H1 (cell line): ENCODE measurements around the gene FANCI. TPM values are rescaled to one million over a fixed set of nuclear protein-coding genes. Genes with fewer than 3 reads are reported as not detected.
A peak's percentile ranks its signal among the peaks of the same experiment; 100 is the strongest.

Experiments used
- CTCF ChIA-PET: fragments of 300-600 bp; sonication (Branson Sonifier 250); formaldehyde crosslinking; loops from one replicate; lab custom pipeline; 2021; ENCODE audit not compliant: partially characterized antibody; lab: Charles Lee
- POLR2A ChIA-PET: fragments of 300-600 bp; sonication (Branson Sonifier 250); formaldehyde crosslinking; loops from one replicate; lab custom pipeline; 2021; ENCODE audit warnings: inconsistent platforms; ENCODE audit not compliant: partially characterized antibody; lab: Charles Lee
- DNase-seq, 2 experiments: peaks; one replicate each; pipeline versions ENCODE4 v3.0.0 to v3.0.0-alpha.2; 2010 to 2022; ENCODE audit warnings: low spot score in 2 of 2, low read depth in 1 of 2, mixed read lengths in 1 of 2
- FAIRE-seq: peaks from 2 replicates; lab custom pipeline; 2011; peaks lifted over from hg19 to GRCh38; lab: Jason Lieb, UNC
- H2AFZ ChIP-seq: 2 replicates; pipeline ENCODE4 v1.8.1; 2012; ENCODE audit warnings: low read length, inconsistent platforms
- H2AK5ac ChIP-seq: 2 replicates; pipeline ENCODE4 v1.6.1; 2013; ENCODE audit warnings: low read depth, low read length
- H2BK120ac ChIP-seq: replicated peaks from 2 replicates; pipeline ENCODE3; 2013; ENCODE audit warnings: low read depth, low read length, inconsistent platforms
- H2BK12ac ChIP-seq: 2 replicates; pipeline ENCODE4 v1.6.1; 2013; ENCODE audit warnings: low read depth, low read length
- H2BK15ac ChIP-seq: 2 replicates; pipeline ENCODE4 v1.6.1; 2013; ENCODE audit warnings: low read length
- H2BK20ac ChIP-seq: 2 replicates; pipeline ENCODE4 v1.6.1; 2013; ENCODE audit warnings: low read length
- H2BK5ac ChIP-seq: 2 replicates; pipeline ENCODE4 v1.6.1; 2013; ENCODE audit warnings: low read depth, low read length
- H3K14ac ChIP-seq: 2 replicates; pipeline ENCODE4 v1.6.1; 2013; ENCODE audit warnings: inconsistent platforms; ENCODE audit not compliant: insufficient read length
- H3K18ac ChIP-seq: 2 replicates; pipeline ENCODE4 v1.6.1; 2013; ENCODE audit warnings: low read length; ENCODE audit errors: extremely low read depth
- H3K23ac ChIP-seq: 2 replicates; pipeline ENCODE4 v1.6.1; 2013; ENCODE audit warnings: inconsistent platforms; ENCODE audit not compliant: insufficient read length
- H3K23me2 ChIP-seq: 2 replicates; pipeline ENCODE4 v1.6.1; 2013; ENCODE audit warnings: low read depth, low read length
- H3K27ac ChIP-seq: 2 replicates; pipeline ENCODE4 v1.6.1; 2011; ENCODE audit warnings: low read depth, low read length, inconsistent platforms
- H3K27me3 ChIP-seq, 4 experiments: replicated peaks in 1 of 4; 1 replicate in 1 of 4; 2 replicates in 3 of 4; pipeline versions ENCODE4 v1.6.1 to v1.8.1; 2011 to 2013; ENCODE audit warnings: low read length in 3 of 4, mild to moderate bottlenecking in 3 of 4, inconsistent platforms in 2 of 4, mixed read lengths in 2 of 4, moderate library complexity in 1 of 4; ENCODE audit not compliant: control insufficient read depth in 3 of 4, insufficient read depth in 3 of 4; ENCODE audit errors: extremely low read depth in 1 of 4
- H3K36me3 ChIP-seq, 4 experiments: 2 replicates each; pipeline versions ENCODE4 v1.6.1 to v1.8.1; 2011 to 2013; ENCODE audit warnings: mild to moderate bottlenecking in 4 of 4, low read length in 3 of 4, moderate library complexity in 2 of 4, control low read depth in 1 of 4, inconsistent platforms in 1 of 4; ENCODE audit not compliant: insufficient read depth in 4 of 4, control insufficient read depth in 2 of 4
- H3K4ac ChIP-seq: replicated peaks from 2 replicates; pipeline ENCODE3; 2013; ENCODE audit warnings: low read length, low read depth, mixed read lengths, inconsistent platforms; ENCODE audit not compliant: insufficient read length
- H3K4me1 ChIP-seq, 4 experiments: replicated peaks in 1 of 4; 1 replicate in 1 of 4; 2 replicates in 3 of 4; pipeline versions ENCODE4 v1.6.1 to v1.8.1; 2011 to 2013; ENCODE audit warnings: low read length in 3 of 4, inconsistent platforms in 2 of 4, mixed read lengths in 1 of 4; ENCODE audit not compliant: insufficient read depth in 4 of 4, control insufficient read depth in 3 of 4
- H3K4me2 ChIP-seq, 2 experiments: 2 replicates each; pipeline versions ENCODE4 v1.6.1 to v1.8.1; 2011 to 2013; ENCODE audit warnings: low read depth in 2 of 2, low read length in 2 of 2, control low read depth in 1 of 2, inconsistent platforms in 1 of 2, mild to moderate bottlenecking in 1 of 2; ENCODE audit not compliant: insufficient read depth in 1 of 2
- H3K4me3 ChIP-seq, 4 experiments: fragments of 200-600, 300-600 bp in 1 of 4; sonication (generic), shearing (Covaris generic), sonication (Bioruptor Twin) in 1 of 4; 2 replicates each; pipeline versions ENCODE4 v1.5.1 to v1.8.1; 2011 to 2016; ENCODE audit warnings: low read length in 4 of 4, low read depth in 3 of 4, control low read depth in 2 of 4, inconsistent platforms in 2 of 4, mild to moderate bottlenecking in 2 of 4, mixed read lengths in 1 of 4, moderate library complexity in 1 of 4; ENCODE audit not compliant: insufficient read depth in 2 of 4; ENCODE audit errors: extremely low read depth in 1 of 4
- H3K56ac ChIP-seq: replicated peaks from 2 replicates; pipeline ENCODE3; 2013; ENCODE audit warnings: low read depth, mild to moderate bottlenecking, mixed read lengths, low read length, inconsistent platforms; ENCODE audit not compliant: insufficient read length
- H3K79me1 ChIP-seq: 2 replicates; pipeline ENCODE4 v1.6.1; 2013; ENCODE audit warnings: low read depth, low read length, control low read depth
- H3K79me2 ChIP-seq, 2 experiments: 2 replicates each; pipeline versions ENCODE4 v1.6.1 to v1.8.1; 2012 to 2013; ENCODE audit warnings: low read length in 2 of 2, mild to moderate bottlenecking in 2 of 2, inconsistent platforms in 1 of 2; ENCODE audit not compliant: insufficient read depth in 2 of 2, control insufficient read depth in 1 of 2
- H3K9ac ChIP-seq, 4 experiments: replicated peaks in 1 of 4; 1 replicate in 1 of 4; 2 replicates in 3 of 4; pipeline versions ENCODE4 v1.6.1 to v1.8.1; 2011 to 2013; ENCODE audit warnings: low read depth in 3 of 4, low read length in 3 of 4, control low read depth in 2 of 4, mild to moderate bottlenecking in 2 of 4, moderate library complexity in 2 of 4, inconsistent platforms in 1 of 4; ENCODE audit errors: extremely low read depth in 1 of 4
- H3K9me3 ChIP-seq, 2 experiments: 2 replicates each; pipeline versions ENCODE4 v1.6.1 to v1.8.1; 2012 to 2013; ENCODE audit warnings: mild to moderate bottlenecking in 2 of 2, moderate library complexity in 2 of 2, control low read depth in 1 of 2, inconsistent platforms in 1 of 2, low read depth in 1 of 2, low read length in 1 of 2, mixed read lengths in 1 of 2; ENCODE audit not compliant: insufficient read depth in 2 of 2
- H4K20me1 ChIP-seq, 2 experiments: replicated peaks in 1 of 2; 2 replicates each; pipeline versions ENCODE3 to v1.8.1; 2011 to 2013; ENCODE audit warnings: inconsistent platforms in 2 of 2, low read length in 2 of 2, mild to moderate bottlenecking in 1 of 2; ENCODE audit not compliant: insufficient read depth in 2 of 2, control insufficient read depth in 1 of 2
- H4K5ac ChIP-seq: 2 replicates; pipeline ENCODE4 v1.6.1; 2013; ENCODE audit warnings: low read length, low read depth, mixed read lengths, inconsistent platforms; ENCODE audit not compliant: insufficient read length
- H4K8ac ChIP-seq: 2 replicates; pipeline ENCODE4 v1.8.0; 2013; ENCODE audit warnings: mild to moderate bottlenecking, moderate library complexity, low read length, inconsistent platforms; ENCODE audit not compliant: insufficient read depth; ENCODE audit errors: extremely low read depth
- H4K91ac ChIP-seq: replicated peaks from 2 replicates; pipeline ENCODE3; 2013; ENCODE audit warnings: low read length, mixed read lengths, inconsistent platforms; ENCODE audit not compliant: insufficient read length
- CREB1 ChIP-seq: IDR thresholded peaks from 2 replicates; pipeline ENCODE4 v1.6.1; 2012; ENCODE audit warnings: inconsistent platforms
- CTBP2 ChIP-seq: IDR thresholded peaks from 2 replicates; pipeline ENCODE4 v1.7.0; 2011; ENCODE audit warnings: borderline replicate concordance, mild to moderate bottlenecking, moderate library complexity, mixed read lengths, low read length; ENCODE audit not compliant: insufficient read depth, insufficient read length
- EP300 ChIP-seq, 2 experiments: IDR thresholded peaks; 1 replicate in 1 of 2; 2 replicates in 1 of 2; pipeline ENCODE4 v1.6.1; 2011 to 2012; ENCODE audit warnings: low read depth in 2 of 2, low read length in 2 of 2, mild to moderate bottlenecking in 2 of 2, borderline replicate concordance in 1 of 2, inconsistent platforms in 1 of 2, moderate library complexity in 1 of 2
- JUN ChIP-seq: IDR thresholded peaks from 2 replicates; pipeline ENCODE4 v1.6.1; 2011; ENCODE audit warnings: low read depth, mild to moderate bottlenecking, improper control_type of control experiment, low read length
- NRF1 ChIP-seq: IDR thresholded peaks from 2 replicates; pipeline ENCODE4 v1.6.1; 2011; ENCODE audit warnings: mild to moderate bottlenecking, low read depth, low read length, improper control_type of control experiment
- RBBP5 ChIP-seq: IDR thresholded peaks from 2 replicates; pipeline ENCODE4 v1.7.1; 2012; ENCODE audit warnings: low read depth, mild to moderate bottlenecking, inconsistent platforms, low read length, moderate library complexity, borderline replicate concordance
- RFX5 ChIP-seq: IDR thresholded peaks from 2 replicates; pipeline ENCODE4 v1.6.1; 2011; ENCODE audit warnings: low read depth, low read length, improper control_type of control experiment, borderline replicate concordance
- RXRA ChIP-seq: IDR thresholded peaks from 2 replicates; pipeline ENCODE4 v1.6.1; 2011; ENCODE audit warnings: low read depth, mild to moderate bottlenecking, low read length, moderate library complexity; ENCODE audit not compliant: insufficient read depth
- SP4 ChIP-seq: IDR thresholded peaks from 2 replicates; pipeline ENCODE4 v1.6.1; 2012; ENCODE audit warnings: low read length, inconsistent platforms
- WGBS, 2 experiments: shearing (Covaris generic) in 1 of 2; methylation state at CpG; one replicate each; pipeline versions ENCODE4 v1.1.6 to v1.1.7; 2013 to 2015; ENCODE audit warnings: low lambda C conversion rate in 2 of 2, mixed read lengths in 2 of 2, inconsistent platforms in 1 of 2, low coverage in 1 of 2, missing lambda C conversion rate in 1 of 2; ENCODE audit not compliant: insufficient replicate concordance in 2 of 2, insufficient coverage in 1 of 2, insufficient read length in 1 of 2; ENCODE audit errors: extremely low coverage in 1 of 2, missing lambda C conversion rate in 1 of 2; 5-methylcytosine and 5-hydroxymethylcytosine counted together
- polyA plus RNA-seq, 7 experiments: library from polyadenylated mRNA; depleted of rRNA in 3 of 7; stranded (reverse) in 5 of 7; unstranded in 2 of 7; fragments of >200 nt in 5 of 7; fragments of 200-250 nt in 2 of 7; gene quantifications; 1 replicate in 5 of 7; 2 replicates in 1 of 7; 4 replicates in 1 of 7; pipeline versions ENCODE4 v1.2.1 to v1.2.3, GENCODE V29; 2011 to 2013; ENCODE audit warnings: missing spikeins in 2 of 7, mixed read lengths in 2 of 7
- total RNA-seq: library from RNA; stranded (reverse); fragmentation: NEBNext Ultra II Directional; extraction: Animal tissue kit (Norgen Biotek cat#: 25700); gene quantifications from 2 replicates; pipeline ENCODE4 v1.2.1, GENCODE V29; 2021
- TF ChIP-seq, protein P1 (sequence below): IDR thresholded peaks from 2 replicates; pipeline ENCODE4 v1.6.1; 2011; ENCODE audit warnings: low read depth, mild to moderate bottlenecking, low read length; ENCODE audit not compliant: insufficient read depth

Gene FANCI
- total and polyA plus RNA-seq, 2 of the 8 experiments (the other 6 are each of a cell fraction or from before 2014, with no cell fraction given) = 37.8 to 115 TPM

- H2BK20ac ChIP-seq = no peak within 1 kb of the TSS
- H3K79me1 ChIP-seq = peaks cover 8% of the 10 kb centered on the region
- ChIA-PET POLR2A (interaction anchor here (1.0 to 20.0 kb wide), 5 partner anchors 12 to 81 kb away, joined by 3 to 250 read pairs (median 5); no protein-coding TSS in a partner anchor), CTCF (interaction anchor here (1.2 to 6.3 kb wide), 6 partner anchors 9 to 43 kb away, joined by 3 to 54 read pairs (median 12); no protein-coding TSS in a partner anchor)
- H2BK12ac ChIP-seq = peak within 1 kb of the TSS; percentile 19; the same call in 1 of the 2 replicates
- peak within 1 kb of the TSS; percentile 79 for H4K5ac ChIP-seq
- no peak within 1 kb of the TSS for H3K4ac ChIP-seq
- H4K91ac ChIP-seq = peak within 1 kb of the TSS; percentile 14
- H3K14ac ChIP-seq = no peak within 1 kb of the TSS
- peak within 1 kb of the TSS; percentile 79 to 93 (median 86) for H3K4me3 ChIP-seq
- H3K36me3 ChIP-seq = peaks cover 22 to 31% (median 28%) of the 10 kb centered on the region in 4 experiments
- H2BK5ac ChIP-seq = peak within 1 kb of the TSS; percentile 85; the same call in 1 of the 2 replicates
- H3K18ac ChIP-seq = peak within 1 kb of the TSS; percentile 86
- H2AFZ ChIP-seq = peak within 1 kb of the TSS; percentile 93
- peaks cover 0 to 21% of the 10 kb centered on the region in 2 experiments; a peak in 2 of 4 replicates for H3K79me2 ChIP-seq
- peak within 1 kb of the TSS; percentile 40; the same call in 1 of the 2 replicates for H2BK15ac ChIP-seq
- H3K4me1 ChIP-seq = peaks cover 0 to 16% (median 3%) of the 10 kb centered on the region in 4 experiments; a peak in 4 of 7 replicates
- H3K23ac ChIP-seq = no peak within 1 kb of the TSS
- peak; percentile 98 to 99 for DNase-seq
- H3K56ac ChIP-seq = peak within 1 kb of the TSS; percentile 74
- 1% methylated on average over 41 of the region's 85 CpGs; no CpG with 5 or more reads in 1 of the 2 experiments for WGBS, 2 experiments
- H2AK5ac ChIP-seq = no peak within 1 kb of the TSS
- peak within 1 kb of the TSS; percentile 75 to 95 for H3K4me2 ChIP-seq
- FAIRE-seq = peak; percentile 55
- H4K20me1 ChIP-seq = peaks cover 3 to 16% of the 10 kb centered on the region in 2 experiments
- H2BK120ac ChIP-seq = no peak within 1 kb of the TSS
- H4K8ac ChIP-seq = peak within 1 kb of the TSS; percentile 93
- H3K23me2 ChIP-seq = peaks cover 9% of the 10 kb centered on the region
- peak within 1 kb of the TSS; percentile 34 to 97 (median 89) for H3K9ac ChIP-seq
- H3K27ac ChIP-seq = peak within 1 kb of the TSS; percentile 85
- no peaks in the 10 kb centered on the region for H3K9me3 ChIP-seq
- H3K27me3 ChIP-seq = no peaks in the 10 kb centered on the region; a peak in 1 of 7 replicates
- TF ChIP-seq RFX5 (no peak), CTBP2 (no peak), NRF1 (peak; percentile 43; the same call in 1 of the 2 replicates), JUN (no peak), RBBP5 (peak; percentile 100), SP4 (peak; percentile 29; the same call in 1 of the 2 replicates), CREB1 (peak; percentile 45), EP300 (IDR thresholded peaks at IDR 0.05; ENCODE audit: borderline replicate concordance in 1 of 2, low read depth in 2 of 2, low read length in 2 of 2) (peak in 1 of 2 experiments; percentile 100; a peak in 2 of 3 replicates), RXRA (no peak)
- TF ChIP-seq, protein P1, sequence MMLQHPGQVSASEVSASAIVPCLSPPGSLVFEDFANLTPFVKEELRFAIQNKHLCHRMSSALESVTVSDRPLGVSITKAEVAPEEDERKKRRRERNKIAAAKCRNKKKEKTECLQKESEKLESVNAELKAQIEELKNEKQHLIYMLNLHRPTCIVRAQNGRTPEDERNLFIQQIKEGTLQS = no peak
These were observed 90.9 kb downstream of the FANCI start, which contains the start of gene POLG for GRCh38 chr15:89334510-89335297. Gene POLG (minus strand): TSS chr15:89334824. CDS start chr15:89333754, 1,070 bp downstream.
